CD4-positive, alpha-beta T cell treated with Interleukin-17A for 4 hours (primary cell): Measurements from ENCODE around the gene TLE6.
"Not testable (repeated sequence)": the region's sequence is repeated elsewhere in the genome, so short reads cannot be mapped to it uniquely, and the experiment has no call there.

Experiments
- DNase-seq: peaks from one replicate; pipeline ENCODE4 v3.0.0-alpha.2; 2020; ENCODE audit warnings: mixed read lengths

TLE6 gene

GRCh38 chr19:3005345-3005744 is 28.0 kb downstream of the TLE6 start:
- DNase-seq = no peak

- DNase-seq = peak; percentile 9
Measured at GRCh38 chr19:3006075-3006767, 28.9 kb downstream of the TLE6 start.

- no peak for DNase-seq
Measured at GRCh38 chr19:3007975-3008374, 30.6 kb downstream of the TLE6 start.

- DNase-seq = no peak
Measured at GRCh38 chr19:3008994-3009393, 31.6 kb downstream of the TLE6 start.

DNA sequence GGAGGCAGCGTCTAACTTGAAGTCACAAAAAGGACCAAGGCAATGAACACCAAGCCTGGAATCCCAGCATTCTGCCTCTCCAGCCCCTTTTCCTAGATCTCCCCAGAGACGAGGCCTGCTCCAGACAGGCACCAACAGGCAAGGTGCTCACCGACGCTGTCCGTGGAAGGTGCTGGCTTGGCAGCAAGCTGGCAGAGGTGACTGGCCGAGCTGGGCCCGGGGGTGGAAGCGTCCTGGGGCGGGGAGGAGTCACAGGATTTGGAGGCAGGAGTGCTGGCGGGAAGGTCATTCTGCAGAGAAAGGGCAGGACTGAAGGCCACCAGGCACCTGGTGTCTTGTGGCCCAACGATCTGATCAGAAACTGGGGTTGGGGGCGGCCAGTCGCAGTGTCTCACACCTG is 33.5 kb downstream of the TLE6 start:
- DNase-seq = no peak

DNA sequence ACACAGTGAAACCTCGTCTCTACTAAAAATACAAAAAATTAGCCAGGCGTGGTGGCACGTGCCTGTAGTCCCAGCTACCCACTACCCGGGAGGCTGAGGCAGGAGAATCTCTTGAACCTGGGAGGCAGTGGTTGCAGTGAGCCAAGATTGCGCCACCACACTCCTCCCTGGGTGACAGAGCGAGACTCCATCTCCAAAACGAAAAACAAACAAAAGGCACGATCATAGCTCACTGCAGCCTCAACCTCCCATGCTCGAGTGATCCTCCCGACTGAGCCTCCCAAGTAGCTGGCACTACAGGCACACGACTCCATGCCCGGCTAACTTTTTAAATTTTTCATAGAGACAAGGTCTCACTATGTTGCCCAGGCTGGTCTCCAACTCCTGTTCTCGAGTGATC is 34.7 kb downstream of the TLE6 start:
- not testable (repeated sequence) for DNase-seq

DNA sequence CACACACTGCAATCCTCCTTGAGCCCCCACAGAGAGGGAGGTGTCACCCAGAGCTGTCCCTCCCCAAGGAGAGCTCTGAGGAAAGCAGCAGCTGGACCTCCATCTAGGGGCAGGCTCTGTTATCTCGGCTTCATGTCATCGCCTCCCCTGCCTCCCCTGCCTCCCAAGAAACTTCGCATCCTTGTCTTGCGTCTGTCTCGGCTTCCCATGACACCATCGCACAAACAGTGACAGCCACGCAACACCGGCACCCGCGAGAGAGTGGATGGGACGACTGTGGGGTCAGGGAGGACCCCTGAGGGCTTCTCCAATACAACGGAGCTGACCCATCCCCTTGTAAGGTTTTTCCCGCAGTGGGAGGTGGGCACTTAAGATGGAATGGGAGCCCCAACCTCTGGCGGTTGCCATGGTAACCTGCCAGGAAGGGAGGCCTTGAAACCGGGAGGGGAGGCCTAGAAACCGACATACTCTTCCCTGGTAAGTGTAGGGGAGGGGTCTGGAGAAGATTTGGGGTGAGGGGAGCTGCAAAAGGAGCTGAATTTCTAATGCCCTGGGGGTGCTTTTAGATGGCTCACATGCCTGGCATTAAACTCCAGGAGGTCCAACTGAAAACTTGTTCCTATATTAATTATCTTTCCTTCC is 35.4 kb downstream of the TLE6 start:
- DNase-seq = no peak

DNA sequence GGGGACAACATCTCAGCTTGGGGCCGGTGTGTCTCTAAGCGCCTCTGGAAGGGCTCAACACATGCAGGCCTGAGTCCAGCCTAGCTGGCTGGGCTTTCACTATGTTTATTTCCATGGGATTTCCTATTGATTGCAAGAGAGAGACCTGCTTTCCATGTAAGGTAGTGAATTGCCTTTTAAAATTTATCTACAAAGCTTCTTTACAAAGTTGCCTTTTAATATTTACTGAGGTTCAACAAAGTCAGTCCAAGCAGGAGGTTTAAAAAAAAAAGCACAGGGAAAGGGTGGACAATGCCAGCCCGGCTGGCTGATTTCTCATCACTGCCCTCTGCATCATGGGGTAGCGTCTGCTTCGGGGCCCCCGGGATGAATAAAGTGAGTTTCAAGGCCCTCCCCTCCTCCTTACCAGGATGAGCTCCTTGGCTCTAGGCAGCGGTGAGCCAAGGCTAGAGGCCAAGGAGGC is 35.9 kb downstream of the TLE6 start:
- DNase-seq = no peak

- no peak for DNase-seq
Measured at GRCh38 chr19:3014135-3014534, 36.8 kb downstream of the TLE6 start.

DNA sequence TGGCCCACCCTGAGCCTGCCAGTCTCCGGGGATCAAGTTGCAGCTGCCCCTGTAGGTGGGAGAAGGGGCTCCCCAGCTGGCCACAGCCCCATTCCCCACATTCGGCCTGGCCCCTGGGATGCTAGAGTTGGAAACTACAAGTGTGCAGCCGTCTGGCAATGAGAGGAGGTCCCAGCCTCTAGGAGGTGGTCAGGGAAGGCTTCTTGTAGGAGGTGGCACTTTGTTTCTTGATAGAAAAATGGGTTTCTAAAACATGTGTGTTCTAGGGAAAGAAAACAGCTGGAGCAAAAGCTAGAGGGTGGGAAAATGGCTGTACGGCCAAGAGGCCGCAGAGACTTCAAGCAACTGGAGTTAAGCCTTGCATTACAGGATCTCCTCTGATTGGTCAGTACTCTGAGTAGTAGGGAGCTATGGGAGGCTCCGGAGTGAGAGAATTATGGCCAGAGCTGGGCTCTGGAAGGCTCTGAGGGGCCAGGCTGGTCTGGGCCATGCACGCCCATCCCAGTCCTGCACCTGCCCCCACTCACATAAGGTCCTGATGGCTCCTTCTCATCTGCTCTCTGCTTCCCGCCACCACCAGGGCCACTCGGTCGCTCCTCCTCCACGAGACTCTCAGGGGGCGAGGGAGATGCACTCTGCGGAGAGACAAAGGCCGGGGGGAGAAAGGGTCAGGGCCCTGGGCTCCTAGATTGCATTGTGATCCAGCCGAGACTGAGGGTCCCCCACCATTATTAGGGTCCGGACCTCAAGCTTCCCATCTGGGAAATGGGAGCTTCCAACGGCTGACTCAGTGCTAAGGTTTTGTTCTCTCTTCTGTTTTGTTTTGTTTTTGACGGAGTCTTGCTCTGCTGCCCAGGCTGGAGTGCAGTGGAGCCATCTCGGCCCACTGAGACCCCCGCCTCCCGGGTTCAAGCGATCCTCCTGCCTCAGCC is 38.0 kb downstream of the TLE6 start:
- no peak for DNase-seq

DNA sequence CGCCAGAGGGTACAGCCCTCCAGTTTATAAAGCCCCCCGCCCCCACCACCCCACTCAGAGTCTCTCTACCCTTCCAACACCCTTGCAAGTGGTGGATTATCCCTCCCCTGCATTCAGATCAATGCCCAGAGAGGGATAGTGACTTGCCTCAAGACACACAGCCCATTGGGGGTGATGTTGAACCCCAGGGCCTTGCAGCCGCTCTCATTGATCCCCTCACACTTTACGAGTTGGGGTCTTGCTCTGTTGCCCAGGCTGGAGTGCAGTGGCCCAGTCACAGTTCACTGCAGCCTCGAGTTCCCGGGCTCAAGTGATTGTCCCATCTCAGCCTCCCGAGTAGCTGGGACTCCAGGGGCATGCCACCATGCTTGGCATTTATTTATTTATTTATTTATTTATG is 40.6 kb downstream of the TLE6 start:
- no peak for DNase-seq

- DNase-seq = no peak
Measured at GRCh38 chr19:3019211-3019854, 42.0 kb downstream of the TLE6 start.

DNA sequence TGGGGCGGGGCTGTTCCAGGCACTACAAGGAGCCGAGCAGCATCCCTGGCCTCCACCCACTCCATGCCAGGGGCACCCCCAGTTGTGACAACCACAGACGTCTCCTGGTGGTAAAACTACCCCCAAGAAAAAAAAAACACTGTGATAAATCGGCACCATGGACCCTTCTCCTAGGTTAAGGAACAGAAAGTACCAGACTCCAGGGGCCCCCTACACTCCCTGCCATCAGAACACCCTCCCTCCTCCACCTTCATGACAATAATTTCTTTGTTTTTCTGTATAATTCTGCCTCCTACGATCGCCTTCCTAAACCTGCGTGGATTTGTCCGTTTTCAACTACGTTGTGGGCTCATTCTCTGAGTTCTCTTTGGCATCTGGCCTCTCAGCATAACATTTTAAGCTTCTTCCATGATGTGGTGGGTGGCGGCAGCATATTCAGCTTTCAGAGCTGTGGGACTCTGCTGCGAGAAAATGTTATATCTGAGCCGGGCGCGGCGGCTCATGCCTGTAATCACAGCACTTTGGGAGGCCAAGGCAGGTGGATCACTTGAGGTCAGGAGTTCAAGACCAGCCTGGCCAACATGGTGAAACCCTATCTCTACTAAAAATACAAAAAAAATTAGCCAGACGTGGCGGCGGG is 43.1 kb downstream of the TLE6 start:
- DNase-seq = no peak

DNA sequence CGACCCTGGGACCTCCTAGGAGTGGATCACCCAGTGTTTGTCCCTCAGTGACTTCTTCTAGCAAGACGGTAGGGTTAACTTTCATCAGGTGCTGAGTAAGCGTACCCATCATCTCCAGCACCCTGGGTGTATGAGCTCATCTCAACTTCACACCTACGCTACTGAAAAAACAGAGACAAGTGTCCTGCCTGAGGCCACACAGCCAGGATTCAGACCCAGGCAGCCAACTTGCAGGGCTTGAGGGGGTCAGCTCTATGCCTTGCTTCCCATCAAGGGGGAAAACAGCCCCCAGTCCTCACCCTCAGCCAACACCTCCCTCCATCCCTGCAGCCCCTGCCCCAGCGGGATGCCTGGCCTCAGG is 47.1 kb downstream of the TLE6 start:
- no peak for DNase-seq

GRCh38 chr19:3024870-3025548 is 47.6 kb downstream of the TLE6 start:
- peak; percentile 60 for DNase-seq

DNA sequence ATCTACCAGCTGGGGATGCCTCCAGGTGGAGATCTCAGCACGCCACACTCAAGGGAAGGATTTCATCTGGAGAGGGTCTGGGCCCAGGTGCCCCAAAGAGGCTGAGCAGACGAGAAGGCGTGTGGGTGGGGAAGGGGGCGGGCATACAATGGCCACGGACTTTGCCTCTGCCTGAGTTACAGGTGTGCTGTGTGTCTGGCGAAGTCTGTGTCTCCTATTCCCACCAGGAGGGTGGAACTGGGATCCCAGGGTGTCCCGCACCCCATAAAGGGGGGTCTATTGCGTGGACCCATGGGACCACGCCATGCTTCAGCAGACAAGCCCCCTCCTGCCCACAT is 48.2 kb downstream of the TLE6 start:
- no peak for DNase-seq

- no peak for DNase-seq
Measured at GRCh38 chr19:3026768-3027167, 49.4 kb downstream of the TLE6 start.

DNA sequence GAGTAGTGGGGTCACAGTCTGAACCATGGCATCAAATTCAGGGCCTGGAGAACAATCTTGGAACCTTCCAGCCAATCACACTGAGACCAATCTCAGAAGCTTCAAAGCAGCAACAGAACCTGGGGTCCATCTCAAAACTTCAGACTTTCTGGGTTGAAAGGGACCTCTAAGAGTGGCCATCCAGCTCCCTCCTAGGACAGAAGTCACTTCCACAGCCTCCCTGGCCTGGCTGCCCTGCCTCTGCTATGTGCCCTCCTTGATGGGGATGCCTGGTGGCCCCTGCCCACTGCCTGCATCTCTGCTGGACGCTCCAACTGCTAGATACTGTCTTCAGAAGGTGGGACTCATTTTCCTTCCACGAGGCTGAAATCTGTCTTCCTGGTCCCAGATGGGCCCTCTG is 49.9 kb downstream of the TLE6 start:
- no peak for DNase-seq

- DNase-seq = no peak
Measured at GRCh38 chr19:3027981-3028304, 50.6 kb downstream of the TLE6 start.

DNA sequence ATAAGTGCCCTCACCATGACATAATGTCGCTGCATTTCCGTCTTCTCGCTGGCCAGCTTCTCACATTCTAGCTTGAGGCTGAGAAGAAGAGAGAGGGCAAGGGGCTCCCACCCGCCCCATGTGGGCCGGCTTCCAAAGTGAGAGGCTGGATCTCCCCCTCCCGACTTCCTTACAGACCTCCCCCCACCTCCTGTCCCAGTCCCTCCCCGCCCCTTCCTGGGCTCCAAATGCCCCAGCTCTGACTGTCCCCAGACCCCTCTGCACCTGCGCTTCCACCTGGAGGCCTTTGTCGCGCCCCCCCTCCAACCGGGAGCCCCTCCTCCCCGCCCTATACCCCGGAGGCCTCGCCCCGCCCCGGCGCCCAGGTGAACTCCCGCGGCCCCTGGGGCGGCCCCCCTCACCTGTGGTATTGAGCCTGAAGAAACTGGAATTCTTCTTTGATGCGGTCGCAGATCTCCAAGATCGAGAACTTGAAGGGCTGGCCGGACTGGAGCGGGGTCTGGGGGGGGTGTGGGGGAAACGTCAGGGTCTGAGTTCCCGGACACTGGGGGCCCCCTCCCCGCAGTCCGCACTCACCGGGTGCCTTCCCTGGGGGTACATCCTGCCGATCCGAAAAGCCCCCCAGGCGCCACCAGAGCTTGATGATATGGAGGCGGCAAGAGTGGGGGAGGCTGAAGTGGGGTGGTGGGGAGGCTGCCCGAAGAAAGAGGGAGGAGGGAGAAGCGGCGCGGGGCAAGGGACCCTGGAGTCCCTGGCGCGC is 51.1 kb downstream of the TLE6 start:
- DNase-seq = peak; percentile 44

- peak; percentile 49 for DNase-seq
Measured at GRCh38 chr19:3029065-3029923, 51.9 kb downstream of the TLE6 start, which contains the start of gene TLE2. Gene TLE2 (minus strand): TSS chr19:3029280. CDS start chr19:3028904, 376 bp downstream.
